22Rv1 (cell line): ENCODE measurements around the gene PDX1.

ENCODE experiments used
- H3K27ac ChIP-seq: fragments of 450-650 bp; 2 replicates; pipeline ENCODE4 v1.5.1; 2017
- CTCF ChIP-seq: fragments of 450-650 bp; IDR thresholded peaks from 2 replicates; pipeline ENCODE4 v1.5.1; 2017; ENCODE audit warnings: mild to moderate bottlenecking
- ZFX ChIP-seq: fragments of 450-650 bp; IDR thresholded peaks from 2 replicates; pipeline ENCODE4 v1.6.1; 2017; ENCODE audit warnings: antibody characterized with exemption, borderline replicate concordance

The PDX1 gene

DNA sequence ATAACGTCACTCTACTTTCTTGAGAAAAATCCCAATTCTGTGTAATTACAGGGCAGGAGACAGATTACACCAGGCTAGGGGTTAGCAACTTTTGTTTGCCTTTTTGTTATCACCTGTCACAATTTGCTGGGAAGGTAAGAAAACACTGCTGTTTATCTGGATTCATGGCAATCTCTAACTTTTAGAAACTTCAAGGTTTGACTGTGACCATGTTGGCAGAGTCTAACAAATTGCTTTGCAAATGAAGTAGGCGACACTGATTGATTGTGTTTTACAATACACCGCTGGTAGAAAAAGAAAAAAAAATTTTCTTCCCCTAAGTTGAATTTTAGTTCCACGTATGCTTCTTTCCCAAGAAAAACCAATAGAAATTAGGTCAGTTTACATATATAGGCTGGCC is 10.4 kb upstream of the PDX1 start:
- H3K27ac ChIP-seq = no peak overlapping the region
- TF ChIP-seq ZFX (no peak), CTCF (no peak)

DNA sequence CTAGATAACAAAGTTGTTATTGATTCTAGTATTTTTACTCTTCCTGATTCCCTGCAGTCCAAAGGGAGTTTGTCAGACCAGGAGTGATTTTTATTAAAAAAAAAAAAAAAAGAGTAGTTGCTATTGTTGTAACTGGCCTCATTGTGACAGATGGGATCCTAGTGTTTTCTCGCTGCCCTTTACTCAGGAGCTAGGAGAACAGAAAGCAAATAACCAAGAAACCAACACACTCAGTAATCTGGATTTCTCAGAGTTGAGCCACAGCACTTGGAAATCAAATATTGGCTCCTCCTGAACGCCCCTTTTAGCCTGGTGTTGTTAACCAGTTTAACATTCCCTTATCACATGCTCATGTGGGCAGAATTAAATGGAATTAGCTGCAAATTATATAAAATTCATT is 8.3 kb upstream of the PDX1 start:
- TF ChIP-seq CTCF = no peak
- no peak for TF ChIP-seq ZFX
- no peak overlapping the region for H3K27ac ChIP-seq

DNA sequence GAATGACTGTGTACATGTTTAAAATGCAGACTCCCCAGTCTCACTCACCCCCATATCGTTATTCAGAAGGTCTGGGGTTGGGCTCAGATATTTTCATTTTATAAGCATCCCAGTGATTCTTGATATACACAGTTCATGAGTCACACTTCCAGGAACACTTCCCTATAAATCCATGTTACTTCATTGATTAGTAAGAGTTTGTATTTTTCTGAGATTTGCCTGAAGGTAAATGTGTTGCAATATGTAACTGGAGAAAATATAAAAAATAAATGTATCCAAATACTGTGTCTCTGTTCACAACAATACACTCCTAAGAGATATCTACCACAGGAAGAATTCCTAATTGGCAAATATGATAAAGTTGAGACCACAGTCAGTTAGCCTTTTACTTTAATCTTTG is 6.6 kb upstream of the PDX1 start:
- no peak overlapping the region for H3K27ac ChIP-seq
- no peak for TF ChIP-seq ZFX
- no peak for TF ChIP-seq CTCF

DNA sequence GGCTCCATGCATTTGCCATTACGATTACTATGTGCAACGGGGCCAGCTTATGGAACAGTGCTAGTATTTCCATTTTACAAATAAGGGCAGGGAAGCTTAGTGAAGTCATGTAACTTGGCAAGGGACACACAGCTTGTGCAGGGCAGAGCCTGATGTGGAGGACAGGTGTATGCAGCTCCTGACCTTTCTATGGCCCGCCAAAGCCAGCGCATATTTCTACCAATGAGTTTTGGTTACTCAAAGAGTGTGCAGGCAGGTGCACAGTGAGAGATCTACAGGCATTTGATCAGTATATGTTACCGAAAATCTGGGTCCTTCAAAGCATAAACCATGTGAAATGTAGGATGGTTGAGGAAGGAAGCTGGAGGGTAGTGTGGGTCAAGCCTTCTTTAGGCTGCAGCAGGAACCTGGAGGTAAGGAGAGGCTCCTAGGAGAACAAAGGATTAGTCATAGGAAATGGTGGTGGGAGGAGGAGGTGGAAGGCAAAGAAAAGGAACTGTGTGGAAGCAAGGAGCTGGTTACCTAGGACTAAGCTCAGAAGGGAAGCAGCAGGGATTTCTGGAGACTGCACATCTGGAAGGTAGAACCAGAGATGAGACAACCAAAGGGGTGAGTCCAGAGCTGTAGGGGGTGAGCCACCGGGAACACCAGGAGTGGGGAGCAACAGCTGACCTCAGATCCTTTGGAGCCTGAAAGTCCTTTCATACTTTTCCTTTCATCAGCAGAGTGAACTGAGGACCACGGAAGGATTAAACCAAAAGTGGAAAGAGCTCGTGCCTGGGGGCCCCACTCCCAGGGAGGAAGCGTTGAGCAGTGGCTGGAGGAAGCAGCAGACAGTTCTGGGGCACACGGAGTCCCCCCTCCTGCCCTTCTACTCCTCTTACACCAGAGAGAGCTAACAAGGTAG is 4.2 kb upstream of the PDX1 start:
- no peak overlapping the region for H3K27ac ChIP-seq
- TF ChIP-seq ZFX = no peak
- TF ChIP-seq CTCF = no peak

- H3K27ac ChIP-seq = no peak overlapping the region
- TF ChIP-seq ZFX (no peak), CTCF (no peak)
These were observed 2.5 kb upstream of the PDX1 start for GRCh38 chr13:27917121-27917947.

- no peak for TF ChIP-seq ZFX
- no peak for TF ChIP-seq CTCF
- H3K27ac ChIP-seq = no peak overlapping the region
These were observed 1.5 kb upstream of the PDX1 start for GRCh38 chr13:27918041-27918917.
